NCI-H2029 treated with DMSO at 0.1 percent for 48 hours (cell line): ENCODE measurements around the gene DTHD1.

Experiments used
- DNase-seq: peaks from one replicate; lab custom pipeline; 2025; lab: John Stamatoyannopoulos, UW

The DTHD1 gene

DNA sequence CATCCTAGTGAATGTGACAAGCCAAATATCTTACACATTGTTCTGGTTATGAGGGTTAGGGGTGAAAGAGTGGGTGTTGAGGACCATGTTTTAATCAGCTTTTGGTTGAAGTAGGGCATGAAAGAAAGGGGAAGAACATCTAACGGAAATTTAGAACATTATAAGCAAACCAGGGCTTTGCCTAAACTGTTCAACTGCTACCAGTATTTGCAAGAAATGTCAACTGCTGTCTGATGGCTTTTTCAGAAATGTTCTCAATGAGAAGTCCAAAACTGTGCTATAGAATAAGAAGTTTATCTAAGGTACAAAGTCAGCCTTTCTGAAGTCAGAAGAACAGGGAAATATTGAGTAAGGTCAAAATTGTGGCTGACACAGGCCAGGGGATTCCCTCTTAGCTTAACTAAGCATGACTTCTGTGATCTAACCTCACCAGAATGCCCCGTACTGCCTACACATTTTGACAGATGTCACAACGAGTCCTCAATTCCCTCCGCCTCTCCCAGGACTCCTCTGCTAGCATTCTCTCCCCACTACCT is 67.1 kb downstream of the DTHD1 start:
- no peak for DNase-seq

DNA sequence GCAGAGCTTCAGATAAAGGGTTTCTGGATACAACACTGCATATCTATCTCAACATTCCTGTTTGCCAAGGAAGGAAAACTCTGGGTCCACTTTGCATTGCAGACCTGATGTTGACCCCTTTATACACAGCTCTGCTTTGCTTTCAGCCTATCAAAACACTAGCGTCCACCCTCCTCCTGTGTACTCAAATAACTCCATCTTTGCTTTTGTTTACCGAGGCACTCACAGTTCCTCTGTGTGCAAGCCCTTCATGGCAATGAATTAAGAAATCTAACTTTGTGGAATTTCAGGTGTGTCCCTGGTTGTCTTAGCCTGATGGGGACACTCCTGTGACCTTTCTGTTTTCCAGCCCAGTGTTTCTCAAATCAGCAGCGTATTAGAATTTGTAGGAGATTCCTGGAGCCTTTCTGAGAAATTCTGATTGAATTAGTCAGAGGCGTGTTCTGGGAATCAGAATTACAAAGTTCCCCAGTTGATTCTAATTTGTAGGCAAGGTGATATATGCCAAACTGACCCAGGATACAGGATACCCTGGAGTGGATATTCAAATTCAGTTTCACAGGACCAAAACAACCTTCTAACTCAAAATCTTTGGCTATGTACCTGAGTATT is 68.6 kb downstream of the DTHD1 start:
- DNase-seq: no peak

DNA sequence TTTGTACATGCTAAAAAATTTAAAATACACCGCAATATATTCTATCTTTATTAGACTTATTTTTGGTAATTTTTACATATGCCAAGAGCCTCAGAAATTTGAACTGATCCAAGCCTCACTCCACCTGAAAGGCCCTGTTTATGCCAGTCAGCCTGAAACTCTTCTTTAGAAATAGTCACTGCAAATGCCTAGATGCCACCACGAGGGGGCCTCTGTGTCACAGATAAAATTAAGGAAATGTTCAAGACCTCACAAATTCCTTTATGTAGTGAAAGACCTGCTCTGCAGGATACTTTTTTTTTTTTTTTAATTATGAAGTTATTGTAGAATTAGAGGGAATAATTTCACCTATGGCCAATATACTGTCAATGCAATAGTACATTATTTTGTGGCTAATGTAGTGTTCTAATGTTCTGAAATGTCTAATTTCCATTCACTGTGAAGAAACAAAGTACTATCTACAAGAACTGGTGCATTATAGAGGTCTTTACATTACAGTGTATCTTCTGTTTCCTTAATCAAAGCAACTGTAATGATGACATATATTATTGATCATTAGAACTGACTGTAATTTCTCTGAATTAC is 69.8 kb downstream of the DTHD1 start:
- no peak for DNase-seq

DNA sequence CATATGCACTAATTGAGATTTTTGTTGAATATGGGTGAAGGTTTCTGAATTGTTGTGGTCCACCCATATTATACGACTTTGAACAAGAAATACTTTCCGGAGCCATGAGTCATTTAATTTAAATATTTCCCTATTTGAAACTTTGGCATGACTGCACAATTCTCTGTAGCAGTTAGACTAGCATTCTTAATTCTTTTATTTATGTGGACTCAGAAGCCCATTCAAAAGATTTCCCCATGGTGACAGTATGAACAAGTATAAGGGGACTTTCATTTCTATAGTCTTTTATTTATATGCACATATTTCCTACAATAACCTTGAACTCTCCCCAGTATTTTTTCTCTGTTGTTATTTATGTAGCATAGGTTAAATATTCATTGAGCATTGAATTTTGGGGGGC is 72.6 kb downstream of the DTHD1 start:
- DNase-seq: no peak

DNA sequence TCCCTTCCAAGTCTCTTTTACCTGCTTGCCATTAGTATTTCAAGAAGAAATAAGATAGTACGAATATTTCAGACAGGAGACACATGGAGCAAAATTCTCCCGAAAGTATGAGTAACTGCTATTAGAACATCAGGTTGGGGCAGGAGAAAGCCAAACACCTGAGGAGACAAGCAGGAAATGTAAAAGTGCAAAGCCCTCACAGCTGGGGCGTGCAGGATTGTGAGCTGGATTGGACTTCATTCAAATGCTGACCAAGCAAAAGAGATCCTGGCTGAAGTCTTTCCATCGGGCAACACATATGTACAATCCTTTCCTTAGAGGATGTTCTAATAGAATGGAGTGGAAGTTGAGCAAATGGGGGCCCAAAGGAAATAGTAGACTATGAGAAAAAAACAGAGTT is 76.8 kb downstream of the DTHD1 start:
- DNase-seq: no peak

DNA sequence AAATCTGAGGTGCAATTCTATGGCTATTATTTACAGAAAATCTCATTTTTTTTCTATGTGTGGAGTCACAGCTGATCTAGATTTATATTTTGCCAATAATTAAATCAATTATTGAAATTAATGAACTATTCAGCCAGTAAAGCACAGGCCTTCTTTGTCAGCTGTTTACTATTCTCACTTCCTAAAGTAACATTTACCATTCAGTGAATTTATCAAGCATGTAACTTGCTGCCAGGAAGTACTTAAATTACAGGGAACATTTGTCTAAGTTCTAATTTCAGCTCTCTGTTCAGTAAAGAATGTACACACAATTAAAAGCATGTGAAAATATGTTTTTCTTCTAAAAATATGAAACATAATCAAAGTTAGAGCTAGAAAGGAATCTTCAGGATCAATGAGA is 79.3 kb downstream of the DTHD1 start:
- DNase-seq: no peak

DNA sequence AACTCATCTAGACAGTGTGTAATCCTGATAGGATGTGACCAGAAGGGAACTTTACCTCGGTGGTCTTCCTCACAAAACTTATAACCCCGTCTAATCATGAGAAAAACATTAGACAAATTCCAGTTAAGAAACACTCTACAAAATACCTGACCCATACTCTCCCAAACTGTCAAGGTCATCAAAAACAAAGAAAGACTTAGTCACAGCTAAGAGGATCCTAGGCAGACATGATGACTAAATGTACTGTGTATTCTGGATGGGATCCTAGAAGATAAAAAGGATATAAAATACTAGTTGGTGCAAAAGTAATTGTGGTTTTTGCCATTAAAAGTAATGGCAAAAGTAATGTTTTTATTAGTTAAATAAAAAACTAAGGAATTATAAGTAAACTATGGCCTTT is 81.6 kb downstream of the DTHD1 start:
- DNase-seq: no peak

DNA sequence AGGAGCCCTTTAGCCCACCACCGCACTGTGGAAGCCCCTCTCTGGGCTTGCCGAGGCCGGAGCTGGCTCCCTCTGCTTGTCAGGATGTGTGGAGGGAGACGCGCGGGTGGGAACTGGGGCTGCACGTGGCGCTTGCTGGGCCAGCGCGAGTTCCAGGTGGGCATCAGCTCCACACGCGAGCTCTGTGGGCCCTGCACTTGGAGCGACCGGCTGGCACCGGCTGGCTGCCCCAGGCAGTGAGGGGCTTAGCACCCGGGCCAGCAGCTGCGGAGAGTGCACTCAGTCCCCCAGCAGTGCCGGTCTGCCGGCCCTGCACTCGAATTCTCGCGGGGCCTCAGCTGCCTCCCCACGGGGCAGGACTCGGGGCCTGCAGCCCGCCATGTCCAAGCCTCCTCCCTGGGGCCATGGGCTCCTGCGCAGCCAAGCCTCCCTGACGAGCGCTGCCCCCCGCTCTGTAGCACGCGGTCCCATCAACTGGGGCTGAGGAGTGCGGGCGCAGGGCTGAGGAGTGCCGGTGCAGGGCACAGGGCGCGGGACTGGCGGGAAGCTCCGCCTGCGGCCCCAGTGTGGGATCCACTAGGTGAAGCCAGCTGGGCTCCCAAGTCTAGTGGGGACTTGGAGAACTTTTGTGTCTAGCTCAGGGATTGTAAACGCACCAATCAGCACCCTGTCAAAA is 93.6 kb downstream of the DTHD1 start:
- no peak for DNase-seq

DNA sequence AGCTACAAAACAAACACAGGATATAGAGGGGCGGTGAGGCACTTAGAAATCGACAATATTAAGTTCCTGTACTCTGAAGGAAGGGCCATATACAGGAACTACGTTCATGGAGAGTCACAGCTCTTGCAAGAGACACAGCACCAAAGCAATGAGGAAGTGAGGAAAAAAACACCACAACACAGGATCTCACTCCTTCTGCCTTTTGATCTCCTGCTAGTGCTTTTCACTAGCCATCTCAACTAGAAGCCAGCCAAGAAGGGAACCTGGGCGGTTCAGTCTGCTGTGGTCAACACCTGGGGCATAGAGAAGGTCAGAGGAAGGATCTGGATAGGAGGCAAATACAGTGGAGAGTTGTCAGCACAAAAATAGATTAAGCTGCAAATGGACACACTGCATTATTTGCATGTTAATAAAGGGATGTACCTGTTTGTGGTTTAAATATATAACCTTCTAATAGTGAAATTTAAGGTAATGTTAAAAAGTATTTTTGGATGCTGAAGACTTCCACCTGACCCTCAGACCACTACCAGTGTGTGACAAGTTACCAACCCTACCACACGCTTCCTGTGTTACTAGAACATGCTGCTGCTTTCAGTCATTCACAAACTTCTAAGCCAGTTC is 104.6 kb downstream of the DTHD1 start:
- no peak for DNase-seq

DNA sequence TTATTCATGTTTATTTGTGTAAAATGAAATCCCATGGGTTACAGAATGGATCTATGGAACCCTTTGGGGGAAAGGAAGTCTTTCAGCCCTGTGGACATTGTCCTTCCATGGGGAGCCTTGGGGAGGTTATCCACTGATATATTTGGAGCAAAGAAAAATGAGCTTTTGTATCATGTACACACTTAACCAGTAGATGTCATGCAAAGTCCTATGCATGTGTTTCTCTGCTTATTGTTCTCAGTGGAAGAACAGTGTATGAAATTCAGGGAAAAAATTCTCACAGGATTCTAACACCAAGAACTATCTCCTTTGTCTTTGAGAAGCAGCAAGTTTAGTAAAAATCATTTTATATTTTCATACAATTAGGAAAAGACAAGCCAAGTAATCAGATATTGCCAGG is 105.3 kb downstream of the DTHD1 start:
- no peak for DNase-seq

DNA sequence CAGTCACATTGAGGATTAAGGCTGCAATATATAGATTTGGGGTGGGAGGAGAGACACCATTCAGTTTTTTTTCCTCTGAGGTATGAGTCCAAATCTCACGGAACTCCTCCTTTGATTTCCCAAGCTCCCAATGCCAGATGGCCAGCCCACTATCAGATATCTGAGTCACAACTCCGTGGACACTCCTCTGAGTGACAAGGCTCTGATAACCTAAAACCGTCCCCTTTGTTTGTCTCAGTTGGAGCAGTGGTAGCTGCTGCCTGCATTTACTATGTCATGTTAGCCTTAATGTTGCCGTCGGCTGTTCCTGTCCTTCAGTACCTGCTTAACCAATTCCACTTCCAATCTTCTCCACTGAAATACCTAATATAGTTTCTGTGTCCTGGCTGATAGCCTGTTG is 107.3 kb downstream of the DTHD1 start:
- no peak for DNase-seq

DNA sequence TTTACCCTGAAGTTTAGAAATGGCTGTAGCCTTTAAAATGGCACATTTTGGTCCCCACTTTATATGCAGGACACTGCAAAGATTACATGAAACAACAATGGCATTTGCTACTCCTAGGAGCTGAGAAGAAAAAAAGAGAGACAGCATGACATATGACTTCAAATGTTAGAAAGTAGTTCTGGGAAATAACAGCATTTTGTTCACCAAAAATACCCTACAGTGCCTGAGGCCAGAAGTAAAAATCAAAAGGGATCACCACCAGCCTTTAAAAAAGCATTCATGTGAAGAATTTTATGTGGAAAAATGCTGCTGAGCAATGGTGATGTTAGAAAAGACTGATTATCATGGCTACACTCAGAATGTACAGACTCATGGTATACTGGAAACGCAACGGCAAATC is 110.0 kb downstream of the DTHD1 start:
- DNase-seq: no peak

DNA sequence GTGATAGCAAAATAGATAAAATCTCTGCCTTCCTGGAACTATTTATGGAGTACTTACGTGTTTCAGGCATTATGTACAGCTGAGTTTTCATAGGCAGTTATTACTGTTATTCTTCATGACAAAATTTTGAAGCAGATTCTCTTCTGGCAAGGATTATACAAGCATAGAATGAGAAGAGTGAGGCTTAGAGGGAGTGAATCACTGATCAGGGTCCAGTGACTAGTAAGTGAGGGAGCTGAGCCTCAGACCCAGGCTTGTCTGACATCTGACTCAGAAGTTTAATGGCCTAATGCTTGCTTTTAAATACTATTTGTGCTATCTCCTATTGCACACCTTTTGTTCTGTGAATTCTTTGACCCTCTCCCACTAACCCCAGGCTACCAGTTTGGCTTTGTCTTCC is 110.6 kb downstream of the DTHD1 start:
- DNase-seq: no peak

DNA sequence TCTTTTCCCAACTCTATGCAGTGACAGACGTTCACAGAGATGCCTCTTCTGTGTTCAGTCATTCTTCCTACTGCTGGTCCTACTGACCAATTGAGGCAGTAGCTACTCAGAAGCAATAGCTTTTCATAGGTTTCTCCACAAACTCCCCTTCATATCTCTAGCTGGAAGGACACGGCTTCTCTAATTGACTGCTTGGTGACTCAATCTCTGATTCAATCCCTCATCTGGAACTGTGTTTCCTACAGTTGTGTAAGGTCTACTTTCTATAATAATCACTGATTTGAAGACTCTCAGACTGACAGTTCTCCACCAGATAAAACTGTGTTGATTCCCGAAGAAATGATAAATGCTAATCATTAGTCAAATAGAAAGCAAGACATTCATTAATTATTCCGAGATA is 111.5 kb downstream of the DTHD1 start:
- no peak for DNase-seq
